Adipose tissue (tissue), 3 donors: Measurements from ENCODE around the gene DCAF17. TPM values are rescaled to one million over a fixed set of nuclear protein-coding genes. Genes with fewer than 3 reads are reported as not detected.
A peak's percentile ranks its signal among the peaks of the same experiment; 100 is the strongest.
"Not testable (repeated sequence)": the region's sequence is repeated elsewhere in the genome, so short reads cannot be mapped to it uniquely, and the experiment has no call there.

Source experiments
- H3K27ac ChIP-seq: one replicate; pipeline ENCODE4 v1.5.1; 2013; ENCODE audit warnings: low read depth, low read length
- WGBS, 3 donors: extraction: QIAGEN DNeasy Blood & Tissue Kit; methylation state at CpG; one replicate each; pipeline ENCODE4 v1.1.7; 2013; 5-methylcytosine and 5-hydroxymethylcytosine counted together
- polyA plus RNA-seq, 3 donors: library from polyadenylated mRNA; stranded (reverse); fragments of 200-250 nt; gene quantifications; one replicate each; pipeline ENCODE4 v1.2.3, GENCODE V29; 2013
- donor health status: healthy with polysubstance abuse.
- donor health status: Bipolar disorder and iron deficiency.
- donor health status: healthy.

The DCAF17 gene
- polyA plus RNA-seq, 3 donors = 3.4 to 5.8 (median 3.7) TPM

DNA sequence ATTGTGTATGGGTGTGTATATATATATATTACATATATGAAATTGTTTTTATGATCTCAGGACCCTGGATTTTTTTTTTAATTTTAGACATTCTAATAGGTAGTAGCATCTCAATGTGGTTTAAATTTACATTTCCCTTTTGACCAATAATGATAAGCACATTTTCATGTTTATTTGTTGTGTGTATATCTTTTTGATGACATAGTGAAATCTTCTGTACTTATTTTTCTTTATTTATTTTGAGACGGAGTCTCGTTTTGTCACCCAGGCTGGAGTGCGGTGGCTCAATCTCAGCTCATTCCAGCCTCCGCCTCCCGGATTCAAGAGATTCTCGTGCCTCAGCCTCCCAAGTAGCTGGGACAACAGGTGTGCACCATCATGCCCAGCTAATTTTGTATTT, 53.2 kb downstream of the DCAF17 start:
- no peak overlapping the region for H3K27ac ChIP-seq
- WGBS, 3 donors = 96 to 100% (median 98%) methylated on average over 6 of the region's 6 CpGs

DNA sequence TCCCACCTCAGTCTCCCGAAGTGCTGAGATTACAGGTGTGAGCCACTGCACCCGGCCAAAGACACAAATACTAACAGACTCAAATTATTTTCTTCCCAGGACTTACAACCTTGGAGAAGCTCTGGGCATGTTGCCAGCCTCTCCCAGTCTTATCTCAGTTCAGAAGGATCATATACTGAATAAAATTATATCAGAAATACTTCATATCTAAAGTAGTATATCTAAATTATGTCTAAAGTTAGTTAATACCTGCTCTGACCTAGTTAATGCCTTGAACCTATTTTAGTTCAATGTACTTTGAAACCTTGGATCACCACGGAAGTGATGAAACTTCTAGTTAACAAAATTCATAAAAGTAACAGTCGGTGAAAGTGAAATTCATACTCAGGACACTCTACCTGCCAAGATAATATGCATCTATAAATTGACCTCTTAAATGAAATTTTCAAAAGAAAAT, 53.8 kb downstream of the DCAF17 start:
- H3K27ac ChIP-seq = no peak overlapping the region
- WGBS, 3 donors = 66 to 90% (median 85%) methylated on average over 4 of the region's 4 CpGs

DNA sequence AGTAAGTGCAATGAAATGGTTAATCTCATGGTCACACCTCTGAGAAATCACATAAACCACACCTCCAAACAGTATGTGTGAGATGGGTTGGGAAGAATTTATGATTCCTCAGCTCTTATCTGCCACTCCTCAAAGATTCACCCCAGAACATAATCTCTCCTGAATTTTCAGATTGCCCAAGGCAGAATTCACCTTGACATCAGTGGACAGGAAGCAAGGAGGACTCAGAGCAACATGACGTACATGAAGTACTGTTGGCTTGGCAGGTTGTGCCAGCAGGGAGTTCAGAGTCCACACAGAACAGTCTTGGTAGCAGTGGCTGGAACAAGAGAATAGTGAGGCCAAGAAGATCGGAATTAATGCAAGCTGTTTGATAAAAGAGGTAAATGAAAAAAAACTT, 56.6 kb downstream of the DCAF17 start:
- 76 to 87% (median 85%) methylated on average over 2 of the region's 2 CpGs for WGBS, 3 donors
- H3K27ac ChIP-seq = no peak overlapping the region

DNA sequence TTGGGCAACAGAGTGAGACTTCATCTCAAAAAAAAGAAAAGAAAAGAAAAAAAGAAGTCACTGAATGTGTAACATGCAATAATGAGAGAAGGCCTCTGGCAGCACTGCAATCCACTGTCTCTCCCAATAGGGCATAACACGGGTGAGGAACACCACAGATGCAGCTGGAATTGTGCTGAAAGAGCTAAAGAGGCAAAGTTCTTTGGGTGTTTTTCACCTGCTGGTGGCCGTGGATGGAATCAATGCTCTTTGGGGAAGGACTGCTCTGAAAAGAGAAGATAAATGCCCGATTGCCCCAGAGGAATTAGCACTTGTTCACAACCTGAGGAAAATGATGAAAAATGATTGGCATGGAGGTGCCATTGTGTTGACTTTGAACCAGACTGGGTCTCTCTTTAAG, 57.3 kb downstream of the DCAF17 start:
- H3K27ac ChIP-seq = no peak overlapping the region
- WGBS, 3 donors = 96 to 99% (median 96%) methylated on average over 3 of the region's 3 CpGs

DNA sequence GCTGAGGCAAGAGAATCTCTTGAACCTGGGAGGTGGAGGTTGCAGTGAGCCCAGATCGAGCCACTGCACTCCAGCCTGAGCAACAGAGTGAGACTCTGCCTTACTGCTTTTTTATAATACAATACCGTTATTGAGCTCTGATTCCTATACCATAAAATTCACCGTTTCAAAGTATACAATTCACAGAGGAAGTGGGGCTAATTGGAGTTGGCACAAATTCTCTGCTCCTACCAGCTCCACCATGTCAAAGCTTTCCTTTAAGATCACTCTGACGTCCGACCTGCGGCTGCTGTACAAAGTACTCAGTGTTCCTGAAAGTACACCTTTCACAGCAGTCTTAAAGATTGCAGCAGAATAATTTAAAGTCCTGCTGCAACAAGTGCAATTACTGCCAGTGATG, 58.6 kb downstream of the DCAF17 start:
- no peak overlapping the region for H3K27ac ChIP-seq
- 63 to 78% (median 70%) methylated on average over 6 of the region's 6 CpGs for WGBS, 3 donors

DNA sequence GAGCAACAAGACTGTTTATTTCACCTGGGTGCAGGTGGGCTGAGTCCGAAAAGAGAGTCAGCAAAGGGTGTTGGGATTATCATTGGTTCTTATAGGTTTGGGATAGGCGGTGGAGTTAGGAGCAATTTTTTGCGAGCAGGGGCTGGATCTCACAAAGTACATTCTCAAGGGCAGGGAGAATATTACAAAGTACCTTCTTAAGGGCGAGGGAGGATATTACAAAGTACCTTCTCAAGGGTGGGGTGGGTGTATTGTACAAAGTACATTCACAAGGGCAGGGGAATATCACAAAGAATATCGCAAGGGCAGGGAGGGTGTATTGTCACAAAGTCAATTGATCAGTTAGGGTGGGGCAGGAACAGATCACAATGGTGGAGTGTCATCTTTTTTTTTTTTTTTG, 63.6 kb downstream of the DCAF17 start:
- 87 to 95% (median 89%) methylated on average over 5 of the region's 5 CpGs for WGBS, 3 donors
- not testable (repeated sequence) for H3K27ac ChIP-seq

DNA sequence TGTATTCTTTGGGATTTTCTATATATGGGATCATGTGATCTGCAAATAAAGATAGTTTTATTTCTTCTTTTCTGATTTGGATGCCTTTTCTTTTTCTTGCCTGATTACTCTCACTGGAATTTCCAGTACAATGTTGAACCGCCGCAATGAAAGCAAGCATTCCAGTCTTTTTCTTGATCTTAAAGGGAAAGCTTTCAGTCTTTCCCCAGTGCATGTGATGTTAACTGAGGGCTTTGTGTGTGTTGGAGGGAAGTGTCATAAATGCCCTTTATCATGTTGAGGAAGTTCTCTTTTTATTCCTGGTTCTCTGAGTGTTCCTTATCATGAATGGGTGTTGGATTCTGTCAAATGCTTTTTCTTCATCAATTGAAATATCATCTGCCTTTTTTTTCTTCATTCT, 71.3 kb downstream of the DCAF17 start:
- 18 to 37% (median 26%) methylated on average over 2 of the region's 2 CpGs for WGBS, 3 donors
- H3K27ac ChIP-seq = no peak overlapping the region

DNA sequence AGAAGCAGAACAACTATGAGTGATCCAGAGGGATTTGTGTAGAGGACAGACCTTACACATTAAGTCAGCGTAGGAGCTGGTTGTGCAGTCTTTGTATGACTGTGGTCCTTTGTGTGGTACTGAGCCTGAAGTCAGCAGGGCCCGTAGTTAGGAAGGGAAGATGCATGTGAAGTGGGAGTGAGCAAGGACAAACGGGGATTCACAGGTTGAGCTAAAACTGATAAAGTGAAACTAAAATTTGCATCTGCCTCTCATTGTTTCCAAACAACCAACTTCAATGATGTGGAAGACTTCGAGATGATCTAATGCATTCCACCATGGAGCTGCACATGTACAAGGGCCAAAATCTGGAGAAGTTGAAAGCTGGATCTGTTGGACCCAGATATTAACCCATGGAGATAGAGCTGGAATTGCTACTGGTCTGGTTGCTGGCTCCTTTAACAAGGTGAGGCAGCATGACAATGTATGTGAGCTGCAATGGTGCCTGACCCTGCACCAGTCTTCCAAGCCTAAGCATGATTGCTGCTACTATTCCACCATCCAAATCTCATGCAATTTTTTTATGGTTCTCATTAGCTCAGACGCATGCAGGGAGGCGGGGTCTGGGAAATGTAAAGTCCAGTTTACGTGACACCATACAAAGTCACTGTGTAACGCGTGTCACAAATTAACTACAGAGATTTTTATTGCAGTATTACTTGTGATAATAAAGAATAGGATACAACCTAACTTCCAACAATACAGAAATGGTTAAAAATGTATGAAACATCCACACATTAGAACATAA, 76.1 kb downstream of the DCAF17 start:
- 83 to 93% (median 85%) methylated on average over 9 of the region's 9 CpGs for WGBS, 3 donors
- H3K27ac ChIP-seq = no peak overlapping the region

DNA sequence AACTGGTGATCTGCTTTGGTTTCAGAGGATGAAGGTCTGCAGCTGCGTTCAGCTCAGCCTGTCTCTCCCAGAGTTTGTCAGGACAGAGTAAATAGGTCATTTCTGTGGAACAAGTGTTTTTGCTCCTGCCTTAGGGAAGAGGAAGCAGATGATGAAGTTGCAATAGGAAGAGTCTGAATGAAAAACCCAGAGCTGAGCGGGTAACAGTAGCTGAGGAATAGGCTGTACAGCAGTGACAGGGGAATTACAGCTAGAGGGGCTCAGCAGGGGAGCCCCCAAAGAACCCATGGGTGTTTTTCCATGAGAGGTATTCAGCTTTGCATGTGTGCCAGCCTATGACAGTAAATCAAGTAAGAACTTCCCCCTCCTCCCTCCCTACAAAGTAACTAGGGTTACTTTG, 78.0 kb downstream of the DCAF17 start:
- no peak overlapping the region for H3K27ac ChIP-seq
- WGBS, 3 donors = 47 to 79% (median 51%) methylated on average over 2 of the region's 2 CpGs

DNA sequence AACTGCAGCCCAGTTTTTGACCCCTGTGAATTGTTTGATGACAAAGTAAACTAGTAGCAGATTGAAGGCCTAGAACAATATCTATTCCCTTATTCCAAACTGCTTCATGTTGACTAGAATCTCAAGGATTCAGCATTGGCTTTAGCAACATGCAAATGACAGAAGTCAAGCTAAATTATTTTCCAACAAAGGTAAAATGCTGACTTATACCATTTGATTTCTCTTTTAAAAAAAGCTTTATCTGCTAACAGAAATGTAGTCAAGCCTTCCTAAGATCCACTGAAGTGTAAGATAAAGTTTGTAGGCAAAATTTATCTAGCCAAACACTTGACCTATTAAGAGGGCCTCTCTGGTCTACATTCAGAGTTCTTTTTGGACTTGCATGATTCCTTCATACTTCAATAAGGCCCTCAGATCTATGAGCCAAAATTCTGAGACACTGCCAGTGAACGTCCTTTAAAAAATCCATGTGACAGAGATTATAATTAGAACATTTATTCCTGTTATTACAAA, 78.7 kb downstream of the DCAF17 start:
- WGBS, 3 donors = 55 to 74% (median 58%) methylated on average over 1 of the region's 1 CpG
- H3K27ac ChIP-seq = no peak overlapping the region

DNA sequence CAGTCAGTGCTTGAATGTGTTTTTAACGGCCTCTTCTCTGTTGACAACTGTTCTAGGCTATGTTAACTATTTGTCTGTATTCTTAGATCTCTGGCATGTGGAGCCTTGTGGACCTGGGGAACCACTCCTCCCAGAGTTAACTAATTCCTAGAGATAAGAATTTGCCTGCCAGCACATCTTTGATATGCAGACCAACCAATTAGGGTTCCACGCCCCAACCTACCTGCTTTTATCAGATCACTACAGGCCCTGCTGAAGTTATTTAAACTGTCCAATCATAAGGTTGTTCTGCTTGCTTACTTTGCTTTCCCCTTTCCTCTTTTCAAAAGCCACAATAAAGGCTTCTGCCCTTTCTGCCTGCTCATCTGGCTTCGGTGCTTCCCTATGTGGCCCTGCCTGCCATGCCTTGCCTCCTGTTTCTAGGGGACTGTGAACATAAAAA, 79.7 kb downstream of the DCAF17 start:
- whole genome bisulfite sequencing, 3 donors = 43 to 57% (median 54%) methylated on average over 3 of the region's 3 CpGs
- no peak overlapping the region for H3K27ac ChIP-seq

DNA sequence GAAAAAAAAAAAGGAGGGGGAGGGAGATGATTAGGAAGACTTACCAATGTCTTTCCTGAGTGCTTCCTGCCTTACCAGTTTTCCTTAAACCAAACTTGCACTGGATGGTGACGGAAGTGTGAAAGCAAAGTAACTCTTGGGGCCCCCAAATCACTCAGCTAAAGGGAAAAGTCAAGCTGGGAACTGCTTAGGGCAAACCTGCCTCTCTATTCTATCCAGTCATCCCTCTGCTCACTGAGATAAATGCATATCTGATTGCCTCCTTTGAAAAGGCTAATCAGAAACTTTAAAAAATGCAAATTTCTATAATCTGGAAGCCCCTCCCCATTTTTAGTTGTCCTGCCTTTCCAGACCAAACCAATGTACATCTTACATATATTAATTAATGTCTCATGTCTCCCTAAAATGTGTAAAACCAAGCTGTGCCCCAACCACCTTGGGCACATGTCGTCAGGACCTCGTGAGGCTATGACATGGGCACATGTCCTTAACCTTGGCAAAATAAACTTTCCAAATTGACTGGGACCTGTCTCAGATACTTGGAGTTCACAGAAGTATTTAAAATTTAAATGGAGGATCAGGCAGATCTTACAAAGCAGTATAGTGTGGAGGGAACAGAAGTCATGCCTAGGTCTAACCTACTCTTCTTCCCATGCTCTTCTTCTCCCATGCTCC, 81.0 kb downstream of the DCAF17 start:
- H3K27ac ChIP-seq = no peak overlapping the region
- 82 to 86% (median 83%) methylated on average over 3 of the region's 3 CpGs for WGBS, 3 donors

DNA sequence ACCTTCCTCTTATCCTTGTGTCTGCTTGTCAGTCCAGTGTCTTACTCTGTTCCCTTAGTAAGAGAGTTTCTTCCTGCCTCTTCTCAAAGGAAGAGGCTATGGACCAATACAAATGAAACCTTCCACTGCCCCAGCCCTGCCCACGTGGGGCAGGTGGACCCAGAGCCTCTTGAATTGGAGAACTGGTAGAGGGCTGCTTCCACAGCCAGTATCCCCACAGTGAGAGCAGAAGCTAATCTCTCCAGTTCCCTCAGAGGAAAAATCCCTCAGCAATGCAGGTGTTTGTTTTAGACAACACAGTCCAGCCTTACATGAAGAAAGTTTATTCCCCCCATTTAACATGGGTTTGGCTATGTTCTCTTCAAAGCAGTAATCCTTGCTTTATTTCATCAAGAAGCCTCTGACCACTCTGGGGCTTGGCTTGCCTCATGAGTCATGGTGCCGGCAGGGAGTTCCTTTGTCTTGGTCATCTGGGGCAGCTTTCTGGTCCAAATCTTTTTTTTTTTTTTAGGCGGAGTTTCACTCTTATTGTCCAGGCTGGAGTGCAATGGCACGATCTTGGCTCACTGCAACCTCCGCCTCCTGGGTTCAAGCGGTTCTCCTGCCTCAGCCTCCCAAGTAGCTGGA, 81.8 kb downstream of the DCAF17 start:
- 68 to 74% (median 70%) methylated on average over 6 of the region's 6 CpGs for WGBS, 3 donors
- no peak overlapping the region for H3K27ac ChIP-seq

DNA sequence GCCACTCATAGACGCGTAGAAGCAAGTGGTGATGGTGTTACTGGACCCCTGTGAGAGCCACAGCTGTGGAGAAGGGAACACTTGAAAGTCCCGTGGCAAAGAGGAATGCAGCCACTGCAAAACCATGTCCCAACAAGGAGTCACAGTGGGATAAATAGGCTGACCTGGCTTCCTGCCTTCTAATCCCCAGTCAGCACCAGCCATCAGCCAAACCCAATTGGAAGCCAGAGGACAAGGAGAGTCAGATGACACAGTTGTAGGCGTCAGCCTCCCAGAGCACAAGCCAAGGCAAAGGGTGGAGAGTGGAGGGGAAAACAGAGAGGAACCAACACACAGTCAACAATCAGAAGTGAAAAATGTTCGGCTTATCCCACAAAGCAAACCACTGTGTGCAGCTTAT, 82.8 kb downstream of the DCAF17 start:
- H3K27ac ChIP-seq = no peak overlapping the region
- 87 to 90% (median 89%) methylated on average over 5 of the region's 5 CpGs for WGBS, 3 donors

DNA sequence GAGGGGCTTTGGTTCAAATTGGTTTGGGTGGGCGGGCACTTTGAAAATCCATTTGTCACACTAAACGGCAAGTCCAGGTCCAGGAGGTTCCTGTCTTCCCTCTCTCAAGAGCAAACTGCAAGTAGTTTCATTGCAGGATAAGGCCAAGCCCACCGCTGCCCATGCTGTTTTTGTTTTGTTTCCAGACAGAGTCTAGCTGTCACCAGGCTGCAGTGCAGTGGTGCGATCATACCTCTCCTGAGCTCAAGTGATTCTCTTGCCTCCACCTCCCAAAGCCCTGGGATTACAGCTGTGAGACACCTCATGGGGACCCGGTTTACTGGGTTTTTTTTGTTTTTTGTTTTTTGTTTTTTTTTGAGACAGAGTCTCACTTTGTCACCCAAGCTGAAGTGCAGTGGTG, 86.4 kb downstream of the DCAF17 start:
- WGBS, 3 donors = 73 to 85% (median 83%) methylated on average over 5 of the region's 5 CpGs
- H3K27ac ChIP-seq = no peak overlapping the region

DNA sequence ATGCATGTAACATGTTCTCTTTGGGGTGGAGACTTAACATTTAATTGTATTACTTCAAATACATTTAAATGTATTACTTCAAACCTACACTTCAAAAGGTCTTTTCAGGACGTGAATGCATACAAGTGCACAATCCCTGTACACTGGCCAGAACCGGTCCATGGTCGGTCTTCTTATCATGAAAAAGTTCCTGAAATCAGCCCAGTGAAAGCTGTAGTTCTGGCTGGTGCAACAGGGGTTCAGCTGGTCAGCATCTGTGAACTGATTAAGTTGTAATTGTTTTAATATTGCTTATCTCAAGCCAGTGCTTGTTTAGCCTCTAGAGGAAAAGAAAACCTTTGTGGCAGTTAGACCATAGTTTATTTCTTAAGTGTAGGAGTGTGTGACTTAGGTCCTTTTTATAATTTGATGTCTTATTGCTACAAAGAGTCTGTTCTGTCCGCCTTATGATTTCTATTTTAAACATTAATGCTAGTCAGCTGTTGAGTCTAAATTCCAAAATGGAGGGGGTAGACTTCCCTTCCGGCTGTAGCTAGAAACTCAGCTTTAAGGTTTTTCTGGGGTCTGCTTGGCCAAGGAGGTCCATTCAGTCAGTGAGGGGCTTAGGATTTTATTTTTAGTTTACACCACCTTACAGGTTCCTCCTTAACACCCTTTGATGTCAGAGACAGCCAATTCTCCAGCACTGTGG, 87.5 kb downstream of the DCAF17 start:
- no peak overlapping the region for H3K27ac ChIP-seq
- WGBS, 3 donors = 53 to 61% (median 59%) methylated on average over 5 of the region's 5 CpGs

DNA sequence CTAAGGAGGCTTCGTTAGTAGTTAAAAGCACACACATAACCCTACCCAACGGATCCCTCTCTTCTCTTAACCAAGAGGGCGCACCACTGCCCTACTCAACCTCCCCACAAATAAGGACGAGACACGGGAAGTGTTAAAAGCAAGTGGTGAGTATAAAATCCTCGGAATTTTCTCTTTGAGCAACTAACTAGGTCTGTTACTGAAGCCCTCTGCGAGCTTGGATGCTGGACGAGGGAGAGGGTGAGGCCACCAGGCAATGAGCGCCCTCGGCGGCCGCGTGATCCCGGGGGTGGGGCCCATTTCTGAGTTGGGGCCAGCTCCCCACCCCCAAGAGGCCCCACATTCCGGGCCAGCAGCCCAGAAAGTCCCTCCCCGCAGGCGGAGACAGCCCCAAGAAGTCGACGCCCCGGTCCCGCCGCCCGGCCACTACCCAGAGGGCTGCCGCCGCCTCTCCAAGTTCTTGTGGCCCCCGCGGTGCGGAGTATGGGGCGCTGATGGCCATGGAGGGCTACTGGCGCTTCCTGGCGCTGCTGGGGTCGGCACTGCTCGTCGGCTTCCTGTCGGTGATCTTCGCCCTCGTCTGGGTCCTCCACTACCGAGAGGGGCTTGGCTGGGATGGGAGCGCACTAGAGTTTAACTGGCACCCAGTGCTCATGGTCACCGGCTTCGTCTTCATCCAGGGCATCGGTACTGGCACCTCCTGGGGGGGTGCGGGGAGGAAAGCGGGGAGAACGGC, 88.2 kb downstream of the DCAF17 start, which contains the start of gene CYBRD1:
TSS of gene CYBRD1 (plus strand) at position 423 of the 736 bp plus-strand sequence. CDS start at position 495, 72 bp downstream.
- H3K27ac ChIP-seq = peak within 1 kb of the TSS; percentile 38
- 1% methylated on average over 42 to 45 of the region's 45 CpGs for WGBS, 3 donors

DNA sequence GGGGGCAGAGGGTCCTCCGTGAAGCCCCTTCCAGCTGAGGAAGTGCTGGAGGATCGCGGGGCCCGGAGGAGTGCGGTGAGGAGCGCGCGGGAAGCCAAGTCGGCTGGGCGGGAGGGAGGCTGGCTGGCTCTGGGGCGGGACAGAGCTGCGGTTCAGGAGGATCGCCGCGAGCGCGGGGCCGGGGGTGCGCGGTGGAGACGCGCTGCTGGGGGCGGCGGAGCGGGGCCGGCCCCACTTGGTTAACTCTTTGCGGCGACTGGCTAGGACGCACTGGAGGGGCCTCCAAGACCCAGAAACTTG, 88.7 kb downstream of the DCAF17 start:
- WGBS, 3 donors = 0 to 1% (median 0%) methylated on average over 21 to 29 of the region's 29 CpGs

More for the DNA sequence above, 88.7 kb downstream of the DCAF17 start:
- H3K27ac ChIP-seq = no peak overlapping the region
